C4-2B (cell line): ENCODE results near the gene HTN1.
"Not testable (repeated sequence)": the region's sequence is repeated elsewhere in the genome, so short reads cannot be mapped to it uniquely, and the experiment has no call there.

Source experiments
- H3K27ac ChIP-seq: fragments of 450-650 bp; 2 replicates; pipeline ENCODE4 v1.5.1; 2017
- ZFX ChIP-seq: fragments of 450-650 bp; IDR thresholded peaks from 2 replicates; pipeline ENCODE4 v1.6.1; 2017
- TF ChIP-seq, protein P1 (sequence below): fragments of 450-650 bp; conservative IDR thresholded peaks from 2 replicates; pipeline ENCODE4 v1.5.1; 2017; ENCODE audit warnings: mild to moderate bottlenecking

HTN1 gene

DNA sequence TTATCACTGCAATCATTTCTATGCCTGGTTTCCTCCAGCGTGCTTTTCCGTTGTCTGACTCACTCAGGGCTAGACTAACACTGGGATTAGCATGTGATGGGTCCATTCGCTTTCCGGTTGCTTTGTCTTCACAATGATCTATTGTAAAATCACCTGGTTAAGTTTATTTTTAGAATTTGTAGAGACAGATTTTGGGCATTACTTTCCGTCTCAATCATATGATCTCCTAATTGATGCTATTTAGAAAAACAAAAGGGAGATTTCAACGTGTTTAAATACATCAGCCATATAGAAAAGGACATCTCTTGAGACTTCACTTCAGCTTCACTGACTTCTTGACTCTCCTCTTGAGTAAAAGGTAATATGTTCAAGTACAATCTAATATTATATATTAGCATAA lies at the start of gene HTN1:
Gene HTN1 (plus strand): TSS at position 301 of the 400 bp plus-strand sequence. CDS start 2,639 bp downstream, outside the sequence.
- not testable (repeated sequence) for H3K27ac ChIP-seq

DNA sequence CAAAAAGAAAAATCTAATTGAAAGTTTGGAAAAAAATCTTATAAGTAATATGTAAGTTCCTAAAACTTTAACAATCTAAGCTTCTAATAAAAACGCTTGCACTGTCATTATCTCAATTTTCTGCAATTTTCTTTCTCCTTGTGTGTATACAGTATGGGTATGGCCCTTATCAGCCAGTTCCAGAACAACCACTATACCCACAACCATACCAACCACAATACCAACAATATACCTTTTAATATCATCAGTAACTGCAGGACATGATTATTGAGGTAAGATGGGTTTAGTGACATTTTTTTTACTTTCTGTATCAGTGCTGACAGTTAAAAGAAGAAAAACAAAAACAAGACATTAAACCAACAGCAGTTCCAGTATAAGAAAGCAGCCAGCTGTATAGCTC lies 49.5 kb upstream of the HTN1 start:
- TF ChIP-seq ZFX = no peak
- TF ChIP-seq, protein P1, sequence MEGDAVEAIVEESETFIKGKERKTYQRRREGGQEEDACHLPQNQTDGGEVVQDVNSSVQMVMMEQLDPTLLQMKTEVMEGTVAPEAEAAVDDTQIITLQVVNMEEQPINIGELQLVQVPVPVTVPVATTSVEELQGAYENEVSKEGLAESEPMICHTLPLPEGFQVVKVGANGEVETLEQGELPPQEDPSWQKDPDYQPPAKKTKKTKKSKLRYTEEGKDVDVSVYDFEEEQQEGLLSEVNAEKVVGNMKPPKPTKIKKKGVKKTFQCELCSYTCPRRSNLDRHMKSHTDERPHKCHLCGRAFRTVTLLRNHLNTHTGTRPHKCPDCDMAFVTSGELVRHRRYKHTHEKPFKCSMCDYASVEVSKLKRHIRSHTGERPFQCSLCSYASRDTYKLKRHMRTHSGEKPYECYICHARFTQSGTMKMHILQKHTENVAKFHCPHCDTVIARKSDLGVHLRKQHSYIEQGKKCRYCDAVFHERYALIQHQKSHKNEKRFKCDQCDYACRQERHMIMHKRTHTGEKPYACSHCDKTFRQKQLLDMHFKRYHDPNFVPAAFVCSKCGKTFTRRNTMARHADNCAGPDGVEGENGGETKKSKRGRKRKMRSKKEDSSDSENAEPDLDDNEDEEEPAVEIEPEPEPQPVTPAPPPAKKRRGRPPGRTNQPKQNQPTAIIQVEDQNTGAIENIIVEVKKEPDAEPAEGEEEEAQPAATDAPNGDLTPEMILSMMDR = no peak
- H3K27ac ChIP-seq = no peak overlapping the region

DNA sequence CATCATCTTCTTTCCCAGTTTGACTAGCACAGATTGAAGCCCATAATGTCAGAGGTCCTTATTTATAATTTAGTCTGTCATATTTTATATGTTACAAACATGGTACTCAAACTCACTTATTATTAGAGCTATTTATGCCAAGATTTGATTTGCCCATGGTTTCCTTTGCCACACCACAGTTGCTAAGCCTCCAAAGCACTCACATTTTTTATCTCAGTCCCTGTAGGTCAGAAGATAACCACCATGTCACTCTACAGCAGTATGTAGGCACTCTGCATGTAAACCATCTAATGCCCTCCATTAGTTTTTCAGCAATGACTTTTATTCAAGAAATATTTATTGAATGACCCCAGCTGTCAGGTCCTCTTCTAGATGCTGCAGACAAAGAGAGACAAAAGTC lies 47.7 kb upstream of the HTN1 start:
- TF ChIP-seq ZFX = no peak
- TF ChIP-seq, protein P1 = no peak
- no peak overlapping the region for H3K27ac ChIP-seq

DNA sequence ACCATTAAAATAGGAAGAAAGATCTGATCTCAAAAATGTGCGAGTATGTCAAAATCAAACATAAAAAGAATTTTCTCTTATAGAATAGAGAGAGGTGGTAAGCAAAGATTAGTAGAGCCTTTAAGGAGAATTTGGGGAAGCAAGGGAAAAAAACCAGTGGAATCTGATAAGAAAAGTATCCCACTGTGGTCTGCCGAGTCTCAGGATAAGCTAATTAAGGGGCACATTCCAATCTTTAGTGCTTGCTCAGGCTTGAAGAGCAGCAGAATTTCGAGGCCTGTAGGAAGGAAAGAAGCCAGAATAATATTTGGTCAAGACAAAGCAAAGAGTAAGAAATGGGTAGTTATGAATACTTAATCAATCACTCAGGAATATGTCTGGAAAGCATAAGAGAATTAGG lies 41.5 kb upstream of the HTN1 start:
- TF ChIP-seq ZFX = no peak
- H3K27ac ChIP-seq = no peak overlapping the region

DNA sequence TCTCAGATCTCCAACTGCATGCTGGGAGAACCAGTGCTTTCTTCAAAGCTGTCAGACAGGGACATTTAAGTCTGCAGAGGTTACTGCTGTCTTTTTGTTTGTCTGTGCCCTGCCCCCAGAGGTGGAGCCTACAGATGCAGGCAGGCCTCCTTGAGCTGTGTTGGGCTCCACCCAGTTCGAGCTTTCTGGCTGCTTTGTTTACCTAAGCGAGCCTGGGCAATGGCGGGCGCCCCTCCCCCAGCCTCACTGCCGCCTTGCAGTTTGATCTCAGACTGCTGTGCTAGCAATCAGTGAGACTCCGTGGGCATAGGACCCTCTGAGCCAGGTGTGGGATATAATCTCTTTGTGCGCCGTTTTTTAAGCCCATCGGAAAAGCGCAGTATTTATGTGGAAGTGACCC lies 31.2 kb upstream of the HTN1 start:
- not testable (repeated sequence) for H3K27ac ChIP-seq

DNA sequence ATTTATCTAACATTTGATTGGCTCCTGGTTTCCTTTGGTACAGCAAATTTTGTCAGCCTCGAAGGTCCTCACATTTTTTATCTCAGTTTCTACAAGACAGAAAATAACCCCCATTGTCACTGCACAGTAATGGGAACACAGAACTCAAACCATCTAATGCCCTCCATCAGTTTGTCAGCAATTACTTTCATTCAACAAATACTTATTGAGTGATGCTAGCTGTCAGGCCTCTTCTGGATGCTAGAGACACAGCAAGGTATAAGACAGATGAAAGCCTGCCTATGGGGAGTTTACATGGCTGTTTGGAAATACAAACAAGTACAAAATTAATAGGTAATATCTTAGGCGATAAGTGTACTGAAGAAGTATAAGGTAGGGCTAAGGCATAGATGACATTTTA lies 27.0 kb upstream of the HTN1 start:
- no peak overlapping the region for H3K27ac ChIP-seq
- TF ChIP-seq ZFX = no peak
- TF ChIP-seq, protein P1 = no peak

DNA sequence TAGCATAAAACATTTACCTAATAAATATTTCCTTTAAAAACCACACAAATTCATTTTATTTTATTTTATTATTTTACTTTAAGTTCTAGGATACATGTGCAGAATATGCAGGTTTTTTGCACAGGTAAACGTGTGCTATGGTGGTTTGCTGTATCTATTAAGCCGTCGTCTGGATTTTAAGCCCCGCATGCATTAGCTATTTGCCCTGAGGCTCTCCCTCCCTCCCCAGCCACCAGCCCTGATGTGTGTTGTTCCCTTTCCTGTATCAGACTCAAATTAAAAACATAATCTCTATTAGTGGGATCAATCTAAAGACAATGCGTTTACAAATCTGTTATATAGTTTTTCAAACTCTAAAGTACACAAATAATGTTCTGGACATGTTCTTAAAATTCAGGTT lies 23.2 kb upstream of the HTN1 start:
- no peak overlapping the region for H3K27ac ChIP-seq
- TF ChIP-seq ZFX = no peak
- TF ChIP-seq, protein P1 = no peak

DNA sequence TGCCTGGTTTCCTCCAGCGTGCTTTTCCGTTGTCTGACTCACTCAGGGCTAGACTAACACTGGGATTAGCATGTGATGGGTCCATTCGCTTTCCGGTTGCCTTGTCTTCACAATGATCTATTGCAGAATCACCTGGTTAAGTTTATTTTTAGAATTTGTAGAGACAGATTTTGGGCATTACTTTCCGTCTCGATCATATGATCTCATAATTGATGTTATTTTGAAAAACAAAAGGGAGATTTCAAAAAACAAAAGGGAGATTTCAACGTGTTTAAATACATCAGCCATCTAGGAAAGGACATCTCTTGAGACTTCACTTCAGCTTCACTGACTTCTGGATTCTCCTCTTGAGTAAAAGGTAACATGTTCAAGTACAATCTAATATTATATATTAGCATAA lies 22.1 kb upstream of the HTN1 start, which contains the start of gene HTN3:
Gene HTN3 (plus strand): TSS at position 301 of the 400 bp plus-strand sequence. CDS start 2,282 bp downstream, outside the sequence.
- not testable (repeated sequence) for H3K27ac ChIP-seq

DNA sequence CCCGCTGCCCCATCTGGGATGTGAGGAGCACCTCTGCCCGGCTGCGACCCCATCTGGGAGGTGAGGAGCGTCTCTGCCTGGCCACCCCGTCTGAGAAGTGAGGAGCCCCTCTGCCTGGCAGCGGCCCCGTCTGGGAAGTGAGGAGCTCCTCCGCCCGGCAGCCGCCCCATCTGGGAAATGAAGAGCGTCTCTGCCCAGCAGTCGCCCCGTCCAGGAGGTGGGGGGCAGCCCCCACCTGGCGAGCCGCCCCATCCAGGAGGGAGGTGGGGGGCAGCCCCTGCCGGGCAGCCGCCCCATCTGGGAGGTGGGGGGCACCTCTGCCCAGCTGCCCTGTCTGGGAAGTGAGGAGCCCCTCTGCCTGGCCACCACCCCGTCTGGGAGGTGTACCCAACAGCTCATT lies 12.7 kb upstream of the HTN1 start:
- not testable (repeated sequence) for H3K27ac ChIP-seq

DNA sequence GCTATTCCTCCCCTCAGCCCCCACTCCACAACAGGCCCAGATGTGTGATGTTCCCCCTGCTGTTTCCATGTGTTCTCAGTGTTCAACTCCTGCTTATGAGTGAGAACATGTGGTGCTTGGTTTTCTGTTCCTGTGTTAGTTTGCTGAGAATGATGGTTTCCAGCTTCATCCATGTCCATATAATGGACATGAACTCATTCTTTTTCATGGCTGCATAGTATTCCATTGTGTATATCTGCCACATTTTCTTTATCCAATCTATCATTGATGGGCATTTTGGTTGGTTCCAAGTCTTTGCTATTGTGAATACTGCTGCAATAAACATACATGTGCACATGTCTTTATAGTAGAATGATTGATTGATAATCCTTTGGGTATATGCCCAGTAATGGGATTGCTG lies 10.3 kb upstream of the HTN1 start:
- not testable (repeated sequence) for H3K27ac ChIP-seq

DNA sequence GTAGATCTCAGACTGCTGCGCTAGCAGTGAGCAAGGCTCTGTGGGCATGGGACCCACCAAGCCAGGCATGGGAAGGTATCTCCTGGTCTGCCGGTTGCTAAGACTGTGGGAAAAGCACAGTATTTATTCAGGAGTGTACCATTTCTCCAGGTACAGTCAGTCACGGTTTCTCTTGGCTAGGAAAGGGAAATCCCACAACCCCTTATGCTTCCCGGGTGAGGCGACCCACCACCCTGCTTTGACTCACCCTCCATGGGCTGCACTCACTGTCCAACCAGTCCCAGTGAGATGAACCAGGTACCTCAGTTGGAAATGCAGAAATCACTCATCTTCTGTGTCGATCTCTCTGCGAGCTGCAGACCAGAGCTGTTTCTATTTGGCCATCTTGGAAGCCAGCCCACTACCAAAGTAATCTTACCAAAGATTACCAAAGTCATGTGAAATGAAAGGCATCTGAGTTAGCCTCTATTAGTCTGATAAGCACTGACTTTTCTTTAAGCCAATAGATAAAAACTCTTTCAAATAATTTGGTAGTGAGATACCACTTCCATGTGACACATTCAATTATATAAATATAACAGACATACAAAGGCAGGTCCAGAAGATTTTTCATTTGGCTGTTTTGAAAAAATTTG lies 8.5 kb upstream of the HTN1 start:
- TF ChIP-seq ZFX = no peak
- TF ChIP-seq, protein P1 = no peak
- no peak overlapping the region for H3K27ac ChIP-seq

DNA sequence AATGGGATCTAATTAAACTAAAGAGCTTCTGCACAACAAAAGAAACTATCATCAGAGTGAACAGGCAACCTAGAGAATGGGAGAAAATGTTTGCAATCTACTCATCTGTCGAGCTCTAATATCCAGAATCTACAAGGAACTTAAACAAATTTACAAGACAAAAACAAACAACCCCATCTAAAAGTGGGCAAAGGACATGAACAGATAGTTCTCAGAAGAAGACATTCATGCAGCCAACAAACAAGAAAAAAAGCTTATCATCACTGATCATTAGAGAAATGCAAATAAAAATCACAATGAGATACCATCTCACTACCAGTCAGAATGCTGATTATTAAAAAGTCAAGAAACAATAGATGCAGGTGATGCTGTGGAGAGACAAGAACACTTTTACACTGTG lies 6.3 kb downstream of the HTN1 start:
- not testable (repeated sequence) for H3K27ac ChIP-seq
